ENCODE data around the gene PVR.

GRCh38 chr19:44697670-44698034, 53.9 kb downstream of the PVR start:
- TF ChIP-seq CTCF (IDR thresholded peaks at IDR 0.05; ENCODE audit: low read depth, low read length, missing input control) (no peak), YY1 (IDR thresholded peaks at IDR 0.05) (no peak), RAD21 (IDR thresholded peaks at IDR 0.05) (no peak), NR2F2 (IDR thresholded peaks at IDR 0.05) (no peak), TAF1 (conservative IDR thresholded peaks at IDR 0.05) (no peak), FOXA1 (IDR thresholded peaks at IDR 0.05) (no peak), RXRA (IDR thresholded peaks at IDR 0.05) (no peak), HNF4G (IDR thresholded peaks at IDR 0.05) (no peak), GABPA (IDR thresholded peaks at IDR 0.05 in 1 of 2, conservative IDR thresholded peaks at IDR 0.05 in 1 of 2) (no peak)
- TF ChIP-seq, protein P1, sequence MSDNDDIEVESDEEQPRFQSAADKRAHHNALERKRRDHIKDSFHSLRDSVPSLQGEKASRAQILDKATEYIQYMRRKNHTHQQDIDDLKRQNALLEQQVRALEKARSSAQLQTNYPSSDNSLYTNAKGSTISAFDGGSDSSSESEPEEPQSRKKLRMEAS (IDR thresholded peaks at IDR 0.05) = no peak

Data from liver (tissue), 3 donors.